GM18508 (cell line): ENCODE measurements around the gene CFC1B.
"Not testable (repeated sequence)": the region's sequence is repeated elsewhere in the genome, so short reads cannot be mapped to it uniquely, and the experiment has no call there.

Experiments
- ATAC-seq: cut with Tn5 transposase; IDR thresholded peaks from one replicate; pipeline ENCODE4 v1.9.1; 2021; ENCODE audit warnings: moderate number of reproducible peaks; ENCODE audit not compliant: insufficient read depth, unreplicated experiment

Gene CFC1B

DNA sequence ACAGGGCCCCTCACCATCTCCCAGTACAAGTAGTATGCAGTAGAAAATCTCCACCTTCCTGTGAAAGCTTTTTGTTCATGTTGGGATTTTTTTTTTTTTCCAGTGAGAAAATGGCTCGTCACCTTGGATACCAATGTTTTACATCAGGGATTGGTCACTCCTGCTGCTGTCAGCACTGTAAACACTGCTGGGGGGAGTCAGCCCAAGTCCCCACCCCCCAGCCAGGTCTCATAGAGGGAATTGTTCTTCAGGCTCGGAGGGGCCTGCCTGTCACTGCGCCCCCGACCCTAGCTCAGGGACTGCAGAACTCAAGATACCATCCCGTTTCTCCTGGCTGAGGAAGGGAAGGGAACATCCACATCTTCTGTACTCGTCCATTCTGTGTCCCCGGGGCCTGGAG, at the start of gene CFC1B:
Gene CFC1B (plus strand): TSS at position 231 of the 400 bp plus-strand sequence. CDS start 263 bp downstream, outside the sequence.
- not testable (repeated sequence) for ATAC-seq

DNA sequence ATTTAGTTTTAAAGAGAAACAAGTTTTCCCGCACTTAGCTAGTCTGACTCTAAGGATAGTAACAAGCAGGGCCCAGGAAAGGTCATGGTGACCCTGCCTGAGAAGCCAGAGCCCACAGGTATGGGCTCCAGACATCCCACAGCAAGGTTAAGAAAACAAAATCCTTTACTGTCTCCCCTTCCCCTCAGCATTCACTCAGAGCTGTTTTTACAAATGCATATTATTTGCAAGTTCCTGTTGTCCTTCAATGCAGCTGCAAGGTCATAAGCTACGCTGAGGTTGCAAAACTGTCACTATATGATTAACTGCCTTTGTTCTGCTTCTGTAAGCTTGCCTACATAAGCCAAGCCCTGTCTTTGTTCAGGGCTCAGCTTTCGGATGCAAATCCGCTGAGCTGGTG, 29.9 kb upstream of the CFC1B start:
- not testable (repeated sequence) for ATAC-seq

GRCh38 chr2:130509228-130509627, 11.8 kb upstream of the CFC1B start, which contains the start of gene POTEI:
Gene POTEI (minus strand): TSS chr2:130509328. CDS start chr2:130509235, 93 bp downstream.
- not testable (repeated sequence) for ATAC-seq

DNA sequence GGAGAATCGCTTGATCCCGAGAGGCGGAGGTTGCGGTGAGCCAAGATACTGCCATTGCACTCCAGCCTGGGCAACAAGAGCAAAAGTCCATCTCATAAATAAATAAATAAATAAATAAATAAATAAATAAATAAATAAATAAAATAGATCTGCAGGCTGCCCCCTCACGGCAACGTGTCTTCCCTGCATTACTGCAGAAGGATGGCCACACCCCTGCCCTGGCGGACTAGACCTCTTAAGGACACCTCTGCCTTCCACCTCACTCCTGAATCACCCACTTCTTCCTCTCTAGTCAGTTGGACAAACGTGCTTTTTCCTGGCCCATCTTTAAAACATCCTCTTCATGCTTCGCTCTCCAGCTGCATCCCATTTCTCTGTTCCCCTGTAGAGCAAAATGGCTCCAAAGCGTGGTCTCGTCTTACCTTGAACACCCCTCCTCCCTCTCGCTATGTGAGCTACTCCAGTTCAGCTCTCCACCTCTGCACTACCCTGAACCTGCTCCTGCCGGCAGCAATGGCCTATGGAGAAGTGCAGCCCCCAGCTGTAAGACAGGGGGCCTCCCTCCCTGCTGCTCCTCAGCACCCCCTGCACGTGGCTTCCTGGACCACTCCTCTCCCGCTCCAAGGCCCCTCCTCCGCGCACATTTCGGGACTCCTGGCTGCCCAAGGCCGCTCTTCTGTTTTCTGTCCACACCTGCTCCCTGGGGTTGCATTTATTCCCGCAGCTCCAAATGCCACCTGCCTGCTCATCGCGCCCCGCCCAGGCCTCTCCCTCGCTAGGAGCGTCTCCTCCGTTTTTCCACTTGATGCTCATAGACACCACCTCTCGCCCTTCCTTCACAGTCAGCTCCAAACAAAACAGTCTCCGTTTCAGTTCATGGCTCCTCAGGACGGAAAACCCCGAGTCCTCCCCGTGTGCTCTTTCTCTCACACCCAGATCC, 9.9 kb upstream of the CFC1B start:
- not testable (repeated sequence) for ATAC-seq

- ATAC-seq = not testable (repeated sequence)
Observed at GRCh38 chr2:130511747-130512451, 9.1 kb upstream of the CFC1B start.

DNA sequence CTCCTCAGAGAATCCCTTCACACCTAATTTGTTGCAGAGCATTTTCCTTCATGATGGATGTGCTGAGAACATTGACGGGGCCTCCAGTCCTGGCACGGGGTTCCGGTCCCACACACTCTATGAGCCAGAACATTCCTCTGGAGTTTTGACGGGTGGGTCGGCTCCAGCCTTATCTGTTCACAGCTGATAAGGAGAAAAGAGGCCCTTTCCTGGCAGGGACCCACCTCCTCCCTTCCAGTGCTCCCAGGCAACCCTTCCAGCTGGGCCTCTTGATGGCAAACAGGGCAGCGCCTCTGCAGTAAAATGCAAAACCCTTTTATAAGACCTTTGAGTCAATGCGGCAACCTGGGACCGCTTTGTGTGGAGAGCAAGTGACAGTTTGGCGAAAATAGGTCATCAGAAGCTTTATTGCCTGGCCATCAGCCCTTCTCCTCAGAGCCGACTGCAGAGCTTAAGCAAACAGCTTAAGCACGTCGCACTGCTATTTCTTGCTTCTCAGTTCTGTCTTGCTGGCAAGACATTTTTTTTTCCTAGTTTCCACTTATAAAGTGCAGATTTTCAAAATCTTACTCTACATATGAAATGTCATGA, 2.4 kb upstream of the CFC1B start:
- ATAC-seq = not testable (repeated sequence)

- not testable (repeated sequence) for ATAC-seq
Observed at GRCh38 chr2:130522390-130522789, 1.4 kb downstream of the CFC1B start.

GRCh38 chr2:130527365-130527967, 6.4 kb downstream of the CFC1B start:
- ATAC-seq = not testable (repeated sequence)

GRCh38 chr2:130529545-130529944, 8.5 kb downstream of the CFC1B start:
- not testable (repeated sequence) for ATAC-seq

GRCh38 chr2:130530212-130530611, 9.2 kb downstream of the CFC1B start:
- not testable (repeated sequence) for ATAC-seq

DNA sequence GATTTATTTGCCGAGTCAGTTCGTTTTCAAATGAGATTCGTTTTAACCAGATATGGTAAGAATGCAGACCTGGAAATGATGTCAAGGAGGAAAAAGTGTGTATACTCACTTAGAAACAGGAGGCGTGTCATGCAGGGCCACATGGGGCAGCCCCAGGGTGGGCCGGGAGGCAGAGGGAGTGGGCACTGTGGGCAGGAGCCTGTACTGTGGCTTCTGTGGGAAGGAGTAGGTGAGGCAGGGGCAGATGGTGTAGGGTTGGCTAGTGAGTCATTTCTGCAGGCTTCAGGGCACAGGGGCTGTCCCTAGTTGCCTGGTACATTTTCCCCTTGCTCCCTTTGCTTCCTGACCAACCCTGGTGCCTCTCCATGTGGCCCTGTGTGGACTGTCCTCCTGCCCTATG, 10.2 kb downstream of the CFC1B start:
- peak; percentile 70 for ATAC-seq

- ATAC-seq = peak; percentile 22
Observed at GRCh38 chr2:130531672-130532071, 10.7 kb downstream of the CFC1B start.

GRCh38 chr2:130536654-130537053, 15.6 kb downstream of the CFC1B start:
- not testable (repeated sequence) for ATAC-seq

- not testable (repeated sequence) for ATAC-seq
Observed at GRCh38 chr2:130538271-130538670, 17.2 kb downstream of the CFC1B start.

- not testable (repeated sequence) for ATAC-seq
Observed at GRCh38 chr2:130542789-130543188, 21.8 kb downstream of the CFC1B start.

GRCh38 chr2:130543785-130544528, 22.9 kb downstream of the CFC1B start:
- not testable (repeated sequence) for ATAC-seq

DNA sequence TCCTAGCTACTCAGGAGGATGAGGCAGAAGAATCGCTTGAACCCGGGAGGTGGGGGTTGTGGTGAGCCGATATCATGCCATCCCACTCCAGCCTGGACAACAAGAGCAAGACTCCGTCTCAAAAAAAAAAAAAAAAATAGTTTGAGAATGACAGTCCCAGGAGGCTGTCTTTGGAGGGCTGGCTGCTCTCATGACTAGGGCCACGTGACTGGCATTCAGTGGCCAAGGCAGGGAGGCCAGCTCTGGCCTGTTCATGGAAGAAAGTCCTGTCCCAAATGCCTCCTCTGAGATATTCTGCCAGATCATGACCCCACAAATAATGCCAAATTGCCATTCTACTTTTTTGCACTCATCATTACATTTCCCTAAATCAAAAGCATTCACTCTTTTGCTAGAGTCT, 24.0 kb downstream of the CFC1B start:
- ATAC-seq = not testable (repeated sequence)

GRCh38 chr2:130548418-130548817, 27.4 kb downstream of the CFC1B start:
- ATAC-seq = not testable (repeated sequence)

- not testable (repeated sequence) for ATAC-seq
Observed at GRCh38 chr2:130549475-130549874, 28.5 kb downstream of the CFC1B start.
